Cardiac muscle cell (in vitro differentiated cells and primary cell): Measurements from ENCODE around the gene FOXN3. TPM values are rescaled to one million over a fixed set of nuclear protein-coding genes. Genes with fewer than 3 reads are reported as not detected.

Experiments used
- DNase-seq, 2 donors: peaks; one replicate each; pipeline versions ENCODE4 v3.0.0 to v3.0.0-alpha.2; 2010 to 2017; ENCODE audit warnings: low read depth in 1 of 2, low spot score in 1 of 2
- H3K27ac ChIP-seq: fragments of 200-600 bp; sonication (generic); 2 replicates; pipeline ENCODE4 v1.5.1; 2016
- H3K27me3 ChIP-seq: fragments of 200-600 bp; sonication (generic); 2 replicates; pipeline ENCODE4 v1.6.0; 2016; ENCODE audit warnings: control low read depth
- H3K36me3 ChIP-seq: fragments of 200-600 bp; sonication (generic); 2 replicates; pipeline ENCODE4 v1.5.1; 2016; ENCODE audit warnings: control low read depth
- H3K4me1 ChIP-seq: fragments of 200-600 bp; sonication (generic); 2 replicates; pipeline ENCODE4 v1.8.1; 2017; ENCODE audit warnings: low read depth, mild to moderate bottlenecking, mixed run types
- H3K4me3 ChIP-seq: fragments of 200-600 bp; sonication (generic); 2 replicates; pipeline ENCODE4 v1.5.1; 2016; ENCODE audit warnings: mild to moderate bottlenecking
- H3K9me3 ChIP-seq: fragments of 200-600 bp; sonication (generic); 2 replicates; pipeline ENCODE4 v1.5.1; 2017; ENCODE audit warnings: low read depth, mild to moderate bottlenecking, control low read depth
- polyA plus RNA-seq: library from polyadenylated mRNA; unstranded; fragments of >200 nt; fragmentation: Nextera tagmentation; extraction: Ambion mirVana; gene quantifications from 2 replicates; pipeline ENCODE4 v1.2.1, GENCODE V29; 2016
- total RNA-seq: library from RNA; depleted of rRNA; stranded (reverse); fragments of >200 nt; gene quantifications from 2 replicates; pipeline ENCODE4 v1.2.3, GENCODE V29; 2016
- TF ChIP-seq, protein P1 (sequence below): IDR thresholded peaks from 2 replicates; pipeline ENCODE4 v1.5.1; 2012; ENCODE audit warnings: low read depth, mild to moderate bottlenecking, low read length

FOXN3 gene
- total and polyA plus RNA-seq, 2 experiments from 2014 or later, result 43.8 to 74.8 TPM

DNA sequence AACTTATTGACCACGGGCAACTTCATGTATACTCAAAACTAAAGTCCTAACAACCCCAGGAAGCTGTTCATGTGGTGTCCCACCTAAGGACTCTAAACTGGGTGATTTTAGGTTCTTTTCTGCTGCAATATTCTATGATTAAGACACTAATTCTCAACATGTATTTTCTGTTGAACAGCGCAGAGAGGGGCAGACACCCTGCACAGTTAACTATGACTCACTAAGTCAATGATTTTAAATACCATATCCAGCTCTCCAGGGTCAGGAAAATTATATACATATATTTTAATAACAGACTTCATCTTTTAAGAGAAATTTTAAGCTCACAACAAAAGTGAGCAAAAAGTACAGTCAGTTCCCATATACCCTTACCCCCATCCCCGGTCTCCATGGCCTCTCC lies 85.0 kb downstream of the FOXN3 start:
- Histone ChIP-seq H3K36me3 (no peaks in the 10 kb centered on the region), H3K4me3 (no peak overlapping the region), H3K4me1 (no peaks in the 10 kb centered on the region), H3K27ac (no peak overlapping the region), H3K27me3 (no peaks in the 10 kb centered on the region), H3K9me3 (no peaks in the 10 kb centered on the region)
- TF ChIP-seq, protein P1, sequence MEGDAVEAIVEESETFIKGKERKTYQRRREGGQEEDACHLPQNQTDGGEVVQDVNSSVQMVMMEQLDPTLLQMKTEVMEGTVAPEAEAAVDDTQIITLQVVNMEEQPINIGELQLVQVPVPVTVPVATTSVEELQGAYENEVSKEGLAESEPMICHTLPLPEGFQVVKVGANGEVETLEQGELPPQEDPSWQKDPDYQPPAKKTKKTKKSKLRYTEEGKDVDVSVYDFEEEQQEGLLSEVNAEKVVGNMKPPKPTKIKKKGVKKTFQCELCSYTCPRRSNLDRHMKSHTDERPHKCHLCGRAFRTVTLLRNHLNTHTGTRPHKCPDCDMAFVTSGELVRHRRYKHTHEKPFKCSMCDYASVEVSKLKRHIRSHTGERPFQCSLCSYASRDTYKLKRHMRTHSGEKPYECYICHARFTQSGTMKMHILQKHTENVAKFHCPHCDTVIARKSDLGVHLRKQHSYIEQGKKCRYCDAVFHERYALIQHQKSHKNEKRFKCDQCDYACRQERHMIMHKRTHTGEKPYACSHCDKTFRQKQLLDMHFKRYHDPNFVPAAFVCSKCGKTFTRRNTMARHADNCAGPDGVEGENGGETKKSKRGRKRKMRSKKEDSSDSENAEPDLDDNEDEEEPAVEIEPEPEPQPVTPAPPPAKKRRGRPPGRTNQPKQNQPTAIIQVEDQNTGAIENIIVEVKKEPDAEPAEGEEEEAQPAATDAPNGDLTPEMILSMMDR, result no peak
- DNase-seq, result no peak

DNA sequence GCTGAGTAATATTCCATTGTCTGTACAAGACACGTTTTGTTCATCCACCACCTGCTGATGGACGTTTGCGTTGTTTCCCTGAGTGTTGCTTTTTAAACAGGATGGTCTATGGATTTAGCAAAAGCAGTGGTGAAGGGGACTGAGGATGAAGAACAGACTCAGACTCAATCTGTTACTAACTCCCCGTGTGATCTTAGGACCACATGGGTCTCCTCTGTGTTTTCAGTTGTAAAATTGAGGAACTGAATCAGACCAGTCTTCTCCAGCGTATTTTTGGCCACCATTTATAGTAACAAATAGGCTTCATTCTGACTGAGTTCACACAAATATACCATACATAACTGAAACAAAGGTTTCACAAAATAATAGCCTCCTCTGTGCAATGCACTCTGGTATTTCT lies 85.6 kb downstream of the FOXN3 start:
- Histone ChIP-seq H3K9me3 (no peaks in the 10 kb centered on the region), H3K4me1 (no peaks in the 10 kb centered on the region), H3K36me3 (no peaks in the 10 kb centered on the region), H3K27ac (no peak overlapping the region), H3K4me3 (no peak overlapping the region), H3K27me3 (no peaks in the 10 kb centered on the region)
- DNase-seq, result no peak
- TF ChIP-seq, protein P1, result no peak

DNA sequence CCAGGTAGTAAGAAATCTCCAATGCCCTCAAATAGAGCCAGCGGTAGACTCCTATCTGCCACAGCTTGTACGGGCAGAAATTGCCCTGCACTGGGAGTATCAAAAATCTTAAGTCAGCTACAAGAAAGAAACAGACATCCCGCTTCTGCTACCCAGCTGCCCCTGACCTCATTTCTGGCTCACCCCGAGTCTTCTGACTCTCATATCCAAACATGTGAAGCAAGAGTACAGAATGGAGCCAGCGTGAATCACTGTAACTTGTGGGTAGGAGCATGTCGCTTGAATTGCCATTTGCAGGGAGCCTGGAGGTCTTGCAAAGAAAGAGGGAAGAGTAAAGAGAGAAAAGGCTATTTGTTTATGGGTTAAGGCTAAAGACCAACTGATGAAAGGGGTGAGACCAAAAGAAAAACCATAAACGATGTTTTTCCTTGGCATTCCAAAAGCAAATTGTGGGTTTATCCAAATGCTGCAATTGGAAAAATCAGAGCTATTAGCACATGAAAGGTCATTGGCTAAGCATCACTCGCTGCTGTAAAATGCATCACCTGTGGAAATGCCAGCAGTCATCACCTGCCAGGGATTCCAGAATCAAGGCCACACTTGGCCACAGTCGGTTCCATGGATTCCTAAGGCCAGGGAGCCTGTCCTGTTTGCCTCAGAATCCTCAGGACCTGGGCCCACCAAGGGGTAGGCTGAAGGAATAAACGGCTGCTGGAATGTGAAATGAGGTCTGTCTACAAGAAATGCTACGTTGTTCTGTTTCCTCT lies 86.6 kb downstream of the FOXN3 start:
- H3K27ac ChIP-seq, result no peak overlapping the region
- H3K9me3 ChIP-seq, result no peaks in the 10 kb centered on the region
- peak in 1 of 2 donors; percentile 81 for DNase-seq
- TF ChIP-seq, protein P1, result no peak
- peaks cover 2% of the 10 kb centered on the region for H3K36me3 ChIP-seq
- H3K27me3 ChIP-seq, result no peaks in the 10 kb centered on the region
- H3K4me3 ChIP-seq, result no peak overlapping the region
- no peaks in the 10 kb centered on the region for H3K4me1 ChIP-seq

DNA sequence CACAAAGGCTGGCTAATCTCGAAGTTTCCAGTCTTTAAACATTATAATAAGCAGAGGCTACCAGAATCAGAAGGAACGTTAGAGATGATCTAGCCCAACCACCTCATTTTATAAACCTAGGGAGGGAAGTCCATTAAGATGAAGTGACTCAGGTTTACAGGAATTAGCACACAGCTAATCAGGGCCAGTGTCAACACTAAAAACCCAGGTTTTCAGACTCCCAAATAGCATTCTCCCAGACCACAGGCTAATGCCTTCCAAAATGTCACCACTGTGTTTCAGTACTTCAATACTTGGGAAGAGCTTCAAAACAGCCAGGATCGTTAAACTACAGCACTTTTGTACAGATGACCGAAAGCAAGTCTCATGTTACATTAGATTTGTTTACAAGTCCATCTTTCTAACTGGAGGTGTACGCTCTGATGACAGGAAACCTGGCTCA lies 89.2 kb downstream of the FOXN3 start:
- H3K4me1 ChIP-seq, result no peaks in the 10 kb centered on the region
- no peaks in the 10 kb centered on the region for H3K9me3 ChIP-seq
- no peak for DNase-seq
- no peak overlapping the region for H3K27ac ChIP-seq
- H3K27me3 ChIP-seq, result no peaks in the 10 kb centered on the region
- no peak overlapping the region for H3K4me3 ChIP-seq
- peaks cover 2% of the 10 kb centered on the region for H3K36me3 ChIP-seq
- TF ChIP-seq, protein P1, result no peak

DNA sequence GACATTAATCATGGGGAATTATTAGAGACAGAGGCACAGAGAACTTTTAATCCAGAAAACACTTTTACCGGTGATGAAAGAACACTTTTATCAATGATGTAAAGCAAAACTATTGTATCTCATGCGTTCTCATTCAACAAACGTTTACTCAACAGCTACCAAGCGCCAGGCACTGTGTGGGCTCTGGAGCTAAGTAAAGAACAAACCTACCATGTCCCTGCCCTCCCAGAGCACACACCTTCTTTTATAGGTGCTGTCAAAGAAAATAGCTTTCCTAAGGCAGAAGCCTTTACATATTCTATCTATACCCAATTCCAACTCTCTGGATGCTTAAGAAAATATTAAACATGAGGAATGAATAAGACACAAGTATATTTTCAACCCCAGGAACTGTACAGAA lies 91.1 kb downstream of the FOXN3 start:
- no peak for DNase-seq
- no peaks in the 10 kb centered on the region for H3K27me3 ChIP-seq
- H3K9me3 ChIP-seq, result no peaks in the 10 kb centered on the region
- TF ChIP-seq, protein P1, result no peak
- no peak overlapping the region for H3K27ac ChIP-seq
- H3K36me3 ChIP-seq, result peaks cover 2% of the 10 kb centered on the region
- H3K4me1 ChIP-seq, result no peaks in the 10 kb centered on the region
- H3K4me3 ChIP-seq, result no peak overlapping the region
